Measurements from ENCODE around the gene WTIP.

The WTIP gene

GRCh38 chr19:34500656-34501120 is 19.1 kb downstream of the WTIP start:
- H3K27me3 ChIP-seq (ENCODE audit: insufficient read depth, low read length), result no peaks in the 10 kb centered on the region
- H3K9me2 ChIP-seq (ENCODE audit: low read depth, low read length), result no peaks in the 10 kb centered on the region
- no peak overlapping the region for H3K9ac ChIP-seq (ENCODE audit: low read length)
- H4K20me1 ChIP-seq (ENCODE audit: insufficient read depth, low read length), result no peaks in the 10 kb centered on the region
- no peak for TF ChIP-seq CTCF (IDR thresholded peaks at IDR 0.05; ENCODE audit: low read length)
- H3K79me2 ChIP-seq (ENCODE audit: insufficient read depth, low read length), result no peaks in the 10 kb centered on the region
- H3F3A ChIP-seq (ENCODE audit: insufficient read depth, low read length), result no peaks in the 10 kb centered on the region
- H3K9me3 ChIP-seq (ENCODE audit: low read length), result no peaks in the 10 kb centered on the region
- H3K27ac ChIP-seq (ENCODE audit: low read depth, low read length, poor library complexity, severe bottlenecking), result no peak overlapping the region
- H3K4me3 ChIP-seq (ENCODE audit: low read depth, low read length, poor library complexity, severe bottlenecking), result no peak overlapping the region
- H3K36me3 ChIP-seq (ENCODE audit: insufficient read depth, low read length), result no peaks in the 10 kb centered on the region
- peaks cover 6% of the 10 kb centered on the region for H3K4me1 ChIP-seq (ENCODE audit: insufficient read depth, low read length, severe bottlenecking)
- H3K4me2 ChIP-seq (ENCODE audit: low read length), result no peak overlapping the region
- H2AFZ ChIP-seq (ENCODE audit: low read length), result no peak overlapping the region

- Histone ChIP-seq H3K27ac (ENCODE audit: low read depth, low read length, poor library complexity, severe bottlenecking) (no peak overlapping the region), H3F3A (ENCODE audit: insufficient read depth, low read length) (no peaks in the 10 kb centered on the region)
These were observed 20.1 kb downstream of the WTIP start for GRCh38 chr19:34501339-34502320.

GRCh38 chr19:34502582-34503411 is 21.2 kb downstream of the WTIP start:
- H4K20me1 ChIP-seq (ENCODE audit: insufficient read depth, low read length), result no peaks in the 10 kb centered on the region
- H3K9me3 ChIP-seq (ENCODE audit: low read length), result no peaks in the 10 kb centered on the region
- no peak overlapping the region for H3K4me3 ChIP-seq (ENCODE audit: low read depth, low read length, poor library complexity, severe bottlenecking)
- H3K9me2 ChIP-seq (ENCODE audit: low read depth, low read length), result no peaks in the 10 kb centered on the region
- H3K27ac ChIP-seq (ENCODE audit: low read depth, low read length, poor library complexity, severe bottlenecking), result no peak overlapping the region
- no peak overlapping the region for H2AFZ ChIP-seq (ENCODE audit: low read length)
- H3F3A ChIP-seq (ENCODE audit: insufficient read depth, low read length), result no peaks in the 10 kb centered on the region
- TF ChIP-seq CTCF (IDR thresholded peaks at IDR 0.05; ENCODE audit: low read length) (no peak), EZH2 (IDR thresholded peaks at IDR 0.05; ENCODE audit: borderline replicate concordance, low read length) (no peak)
- H3K79me2 ChIP-seq (ENCODE audit: insufficient read depth, low read length), result no peaks in the 10 kb centered on the region
- no peaks in the 10 kb centered on the region for H3K27me3 ChIP-seq (ENCODE audit: insufficient read depth, low read length)
- H3K36me3 ChIP-seq (ENCODE audit: insufficient read depth, low read length), result no peaks in the 10 kb centered on the region
- no peak overlapping the region for H3K9ac ChIP-seq (ENCODE audit: low read length)
- peaks cover 6% of the 10 kb centered on the region for H3K4me1 ChIP-seq (ENCODE audit: insufficient read depth, low read length, severe bottlenecking)
- no peak overlapping the region for H3K4me2 ChIP-seq (ENCODE audit: low read length)

More at GRCh38 chr19:34501339-34502320, 20.1 kb downstream of the WTIP start:
- no peaks in the 10 kb centered on the region for H3K9me2 ChIP-seq (ENCODE audit: low read depth, low read length)
- H3K4me1 ChIP-seq (ENCODE audit: insufficient read depth, low read length, severe bottlenecking), result peaks cover 6% of the 10 kb centered on the region
- no peak overlapping the region for H3K4me2 ChIP-seq (ENCODE audit: low read length)
- no peak overlapping the region for H3K4me3 ChIP-seq (ENCODE audit: low read depth, low read length, poor library complexity, severe bottlenecking)
- no peaks in the 10 kb centered on the region for H3K79me2 ChIP-seq (ENCODE audit: insufficient read depth, low read length)
- H3K9me3 ChIP-seq (ENCODE audit: low read length), result no peaks in the 10 kb centered on the region
- H3K9ac ChIP-seq (ENCODE audit: low read length), result no peak overlapping the region
- H3K27me3 ChIP-seq (ENCODE audit: insufficient read depth, low read length), result no peaks in the 10 kb centered on the region
- H4K20me1 ChIP-seq (ENCODE audit: insufficient read depth, low read length), result no peaks in the 10 kb centered on the region
- H3K36me3 ChIP-seq (ENCODE audit: insufficient read depth, low read length), result no peaks in the 10 kb centered on the region
- peak; percentile 96 for TF ChIP-seq CTCF (IDR thresholded peaks at IDR 0.05; ENCODE audit: low read length)
- TF ChIP-seq EZH2 (IDR thresholded peaks at IDR 0.05; ENCODE audit: borderline replicate concordance, low read length), result no peak
- H2AFZ ChIP-seq (ENCODE audit: low read length), result no peak overlapping the region

All from OCI-LY1 (cell line).